ENCODE data around the gene C2. TPM values are rescaled to one million over a fixed set of nuclear protein-coding genes. Genes with fewer than 3 reads are reported as not detected.

Gene C2
- total RNA-seq, 1 donor from 2014 or later = 8.4 TPM

DNA sequence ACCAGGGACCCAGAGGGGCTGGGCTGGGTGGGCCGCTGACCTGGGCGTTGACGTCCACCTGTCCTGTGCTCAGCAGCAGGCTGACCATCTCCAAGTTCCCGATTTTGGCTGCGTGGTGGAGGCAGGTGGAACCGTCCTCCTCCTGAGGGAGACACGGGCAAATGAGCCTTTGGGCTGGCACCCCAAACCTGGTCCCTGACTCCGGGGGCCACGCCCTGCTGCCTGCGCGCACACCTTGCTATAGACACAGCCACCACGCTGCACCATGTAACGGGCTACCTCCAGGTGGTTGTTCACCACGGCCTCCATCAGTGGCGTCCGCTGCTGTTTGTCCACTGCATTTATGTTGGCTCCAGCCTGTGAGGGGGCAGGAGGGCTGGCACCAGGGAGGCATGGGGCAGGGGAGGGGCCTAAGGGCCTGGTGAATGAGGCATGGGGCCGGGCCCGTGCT is 41.0 kb upstream of the C2 start:
- H3K9me3 ChIP-seq (ENCODE audit: control insufficient read depth in 3 of 3, low read length in 3 of 3) = no peaks in the 10 kb centered on the region
- no peak overlapping the region for H3K4me3 ChIP-seq (ENCODE audit: low read length in 3 of 3)
- peaks cover 62 to 67% (median 66%) of the 10 kb centered on the region in 3 donors for H3K36me3 ChIP-seq (ENCODE audit: control insufficient read depth in 3 of 3, insufficient read depth in 3 of 3, low read length in 3 of 3)
- H3K27me3 ChIP-seq (ENCODE audit: control insufficient read depth in 3 of 3, insufficient read depth in 3 of 3, low read length in 3 of 3) = no peaks in the 10 kb centered on the region
- no peak overlapping the region for H3K9ac ChIP-seq (ENCODE audit: low read depth in 1 of 3, low read length in 3 of 3)
- no peaks in the 10 kb centered on the region for H3K4me1 ChIP-seq (ENCODE audit: control insufficient read depth in 3 of 3, insufficient read depth in 3 of 3, low read length in 3 of 3)
- no peak overlapping the region for H3K27ac ChIP-seq (ENCODE audit: low read depth, low read length)

DNA sequence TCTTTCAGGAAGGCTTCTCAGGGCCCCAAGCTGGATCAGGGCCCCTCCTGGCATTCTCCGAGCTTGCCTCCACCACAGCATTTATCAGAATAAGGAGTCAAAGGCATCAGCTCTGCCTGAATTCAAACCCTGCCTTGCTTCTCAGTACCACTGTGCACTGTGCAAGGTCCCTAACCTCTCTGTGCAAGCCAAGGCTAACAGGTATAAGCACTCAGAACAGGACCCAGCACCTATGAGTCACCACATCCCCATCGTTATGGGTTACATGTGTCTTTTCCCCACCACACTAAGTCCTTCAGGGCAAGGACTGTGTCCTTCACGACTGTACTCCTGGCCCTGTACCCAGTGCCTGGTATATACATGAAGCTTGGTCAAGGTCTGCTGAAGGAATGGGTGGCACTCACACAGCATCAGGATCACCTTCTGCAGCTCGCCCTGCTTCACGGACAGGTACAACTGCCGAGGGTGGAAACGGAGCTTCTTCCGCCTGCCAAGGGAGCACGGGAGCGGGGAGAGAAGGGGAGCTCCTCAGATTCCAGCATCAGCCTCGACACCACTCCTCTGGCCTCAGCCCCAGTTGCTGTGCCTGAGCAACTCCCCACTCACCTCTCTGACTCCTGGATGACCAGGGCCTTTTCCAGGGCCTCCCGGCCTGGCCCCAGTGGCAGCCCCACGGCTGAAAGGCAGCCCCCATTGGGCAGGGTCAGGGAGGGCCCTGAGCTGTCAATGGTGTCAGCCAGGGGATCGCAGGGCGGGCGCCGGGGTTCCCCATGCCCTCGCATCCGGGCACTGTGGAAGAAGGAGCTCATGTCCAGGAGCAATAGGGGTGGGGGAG is 40.1 kb upstream of the C2 start:
- Histone ChIP-seq H3K4me1 (ENCODE audit: control insufficient read depth in 3 of 3, insufficient read depth in 3 of 3, low read length in 3 of 3) (no peaks in the 10 kb centered on the region), H3K27ac (ENCODE audit: low read depth, low read length) (no peak overlapping the region), H3K36me3 (ENCODE audit: control insufficient read depth in 3 of 3, insufficient read depth in 3 of 3, low read length in 3 of 3) (peaks cover 64 to 66% (median 66%) of the 10 kb centered on the region in 3 donors), H3K27me3 (ENCODE audit: control insufficient read depth in 3 of 3, insufficient read depth in 3 of 3, low read length in 3 of 3) (no peaks in the 10 kb centered on the region), H3K9ac (ENCODE audit: low read depth in 1 of 3, low read length in 3 of 3) (no peak overlapping the region), H3K4me3 (ENCODE audit: low read length in 3 of 3) (no peak overlapping the region), H3K9me3 (ENCODE audit: control insufficient read depth in 3 of 3, low read length in 3 of 3) (no peaks in the 10 kb centered on the region)

DNA sequence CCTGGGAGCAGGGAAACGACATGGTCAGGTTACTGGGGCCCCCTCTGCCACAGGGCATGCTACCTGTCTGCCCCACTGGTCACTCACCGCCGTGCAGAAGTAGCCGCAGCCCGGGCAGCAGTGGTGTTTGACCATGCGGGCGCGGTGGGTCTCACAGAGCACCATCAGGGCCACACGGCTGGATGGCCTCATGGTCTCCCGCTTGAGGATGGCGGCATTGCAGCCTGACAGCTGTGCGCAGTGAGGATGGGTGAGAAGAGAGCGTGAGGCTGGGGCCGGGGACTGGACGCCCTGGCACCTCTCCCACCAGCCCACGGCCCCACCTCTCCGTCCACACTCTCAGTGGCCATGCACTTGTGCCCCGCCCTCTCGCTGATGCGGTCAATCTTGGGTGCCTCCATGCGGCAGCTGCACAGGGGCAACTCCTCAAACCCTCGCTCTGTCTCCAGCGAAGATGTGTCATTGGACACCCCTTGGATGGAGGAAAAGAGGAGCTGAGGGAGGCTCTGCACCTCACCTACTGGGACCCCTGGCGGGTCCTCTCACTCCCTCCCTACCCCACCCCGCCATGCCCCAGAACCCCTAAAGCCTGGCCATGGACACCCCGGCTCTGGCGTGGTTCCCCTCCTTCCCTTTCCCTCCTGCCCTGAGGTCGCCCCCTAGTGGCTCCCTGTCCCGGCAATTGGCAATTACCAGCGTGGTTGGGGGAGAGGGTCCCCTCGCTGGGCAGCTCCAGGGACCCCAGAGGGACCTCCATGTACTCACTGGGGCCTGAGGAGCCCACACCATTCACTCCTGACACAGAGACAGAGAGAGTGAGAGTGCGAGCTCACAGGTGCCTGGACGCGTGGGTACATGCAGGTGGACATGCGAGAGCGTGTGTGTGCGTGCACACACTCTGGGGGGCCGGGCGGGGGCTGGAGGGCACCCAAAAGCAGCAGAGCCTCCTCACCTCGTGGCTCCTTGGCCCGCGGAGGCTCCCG is 39.0 kb upstream of the C2 start:
- Histone ChIP-seq H3K9ac (ENCODE audit: low read depth in 1 of 3, low read length in 3 of 3) (no peak overlapping the region), H3K27me3 (ENCODE audit: control insufficient read depth in 3 of 3, insufficient read depth in 3 of 3, low read length in 3 of 3) (no peaks in the 10 kb centered on the region), H3K4me3 (ENCODE audit: low read length in 3 of 3) (no peak overlapping the region), H3K36me3 (ENCODE audit: control insufficient read depth in 3 of 3, insufficient read depth in 3 of 3, low read length in 3 of 3) (peaks cover 61 to 67% (median 62%) of the 10 kb centered on the region in 3 donors), H3K4me1 (ENCODE audit: control insufficient read depth in 3 of 3, insufficient read depth in 3 of 3, low read length in 3 of 3) (no peaks in the 10 kb centered on the region), H3K9me3 (ENCODE audit: control insufficient read depth in 3 of 3, low read length in 3 of 3) (no peaks in the 10 kb centered on the region), H3K27ac (ENCODE audit: low read depth, low read length) (no peak overlapping the region)

DNA sequence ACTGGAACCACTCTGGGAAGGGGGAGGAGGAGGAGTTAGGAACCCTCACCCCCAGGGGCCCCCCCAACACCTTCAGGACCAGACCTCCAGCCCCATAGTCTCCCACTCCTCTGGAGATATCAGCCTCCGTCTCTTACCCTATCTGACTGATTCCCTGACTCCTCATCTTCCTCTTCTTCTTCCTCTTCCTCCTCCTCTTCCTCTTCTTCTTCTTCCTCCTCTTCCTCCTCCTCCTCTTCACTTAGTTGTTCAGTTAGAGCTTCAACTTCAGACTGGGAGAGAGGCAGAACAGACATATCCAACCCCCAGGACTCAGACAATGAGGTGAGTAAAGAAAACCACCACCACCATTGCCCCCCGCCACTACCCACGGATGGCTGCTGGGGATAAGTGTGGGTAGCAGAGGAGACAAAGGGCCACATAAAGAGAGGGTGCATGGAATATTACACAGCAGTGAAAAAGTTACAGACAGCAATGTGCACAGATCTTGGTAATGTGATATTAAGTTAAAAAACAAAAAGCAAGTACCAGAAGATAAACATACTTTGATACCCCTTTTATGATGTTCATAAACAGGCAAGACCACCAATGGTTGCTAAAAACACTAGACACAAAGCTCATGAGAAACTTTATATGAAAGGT is 38.1 kb upstream of the C2 start:
- Histone ChIP-seq H3K4me1 (ENCODE audit: control insufficient read depth in 3 of 3, insufficient read depth in 3 of 3, low read length in 3 of 3) (no peaks in the 10 kb centered on the region), H3K36me3 (ENCODE audit: control insufficient read depth in 3 of 3, insufficient read depth in 3 of 3, low read length in 3 of 3) (peaks cover 53 to 63% (median 56%) of the 10 kb centered on the region in 3 donors), H3K27me3 (ENCODE audit: control insufficient read depth in 3 of 3, insufficient read depth in 3 of 3, low read length in 3 of 3) (no peaks in the 10 kb centered on the region), H3K4me3 (ENCODE audit: low read length in 3 of 3) (no peak overlapping the region), H3K9ac (ENCODE audit: low read depth in 1 of 3, low read length in 3 of 3) (no peak overlapping the region), H3K9me3 (ENCODE audit: control insufficient read depth in 3 of 3, low read length in 3 of 3) (no peaks in the 10 kb centered on the region), H3K27ac (ENCODE audit: low read depth, low read length) (no peak overlapping the region)

DNA sequence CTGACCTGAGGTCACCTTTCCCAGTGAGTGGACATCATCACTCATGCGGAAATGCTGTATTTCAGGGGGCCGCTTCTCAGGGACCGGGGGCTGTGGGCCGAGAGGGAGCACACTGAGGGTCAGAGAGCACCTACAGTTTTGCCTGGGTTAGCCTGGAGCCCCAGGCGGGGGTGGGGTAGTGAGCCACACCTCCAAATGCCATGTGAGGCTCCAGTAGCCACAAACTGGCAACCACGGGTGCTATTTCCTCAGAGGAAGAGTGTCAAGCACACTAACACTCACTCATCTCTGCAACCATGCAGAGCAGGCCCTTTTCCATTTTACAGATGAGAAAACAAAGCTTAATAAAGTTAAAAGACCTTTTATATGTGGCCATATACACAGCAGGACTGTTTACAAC is 34.7 kb upstream of the C2 start:
- Histone ChIP-seq H3K36me3 (ENCODE audit: control insufficient read depth in 3 of 3, insufficient read depth in 3 of 3, low read length in 3 of 3) (peaks cover 33 to 53% (median 36%) of the 10 kb centered on the region in 3 donors), H3K9me3 (ENCODE audit: control insufficient read depth in 3 of 3, low read length in 3 of 3) (no peaks in the 10 kb centered on the region), H3K4me3 (ENCODE audit: low read length in 3 of 3) (no peak overlapping the region), H3K27me3 (ENCODE audit: control insufficient read depth in 3 of 3, insufficient read depth in 3 of 3, low read length in 3 of 3) (no peaks in the 10 kb centered on the region), H3K27ac (ENCODE audit: low read depth, low read length) (no peak overlapping the region), H3K9ac (ENCODE audit: low read depth in 1 of 3, low read length in 3 of 3) (no peak overlapping the region), H3K4me1 (ENCODE audit: control insufficient read depth in 3 of 3, insufficient read depth in 3 of 3, low read length in 3 of 3) (peaks cover 4 to 6% (median 6%) of the 10 kb centered on the region in 3 donors)

DNA sequence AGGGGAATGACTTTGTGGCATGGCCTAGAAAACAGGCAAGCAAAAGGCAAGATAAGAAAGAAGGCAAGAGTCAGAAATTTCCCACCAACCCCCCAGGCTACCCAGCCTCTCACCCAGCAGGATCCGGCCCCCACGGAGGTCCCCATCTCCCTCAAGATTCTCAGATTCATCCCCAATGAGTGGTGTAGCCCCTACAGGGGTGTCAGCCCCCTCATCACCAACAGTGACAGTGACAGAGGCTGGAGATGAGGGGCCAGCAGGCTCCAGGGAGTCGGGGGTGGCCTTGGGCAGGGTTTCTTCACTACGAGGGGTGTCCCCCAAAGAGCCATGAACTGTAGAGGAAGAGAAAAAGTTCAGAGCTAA is 31.0 kb upstream of the C2 start:
- Histone ChIP-seq H3K9ac (ENCODE audit: low read depth in 1 of 3, low read length in 3 of 3) (peak overlapping the region; percentile 23 to 97 (median 61)), H3K9me3 (ENCODE audit: control insufficient read depth in 3 of 3, low read length in 3 of 3) (no peaks in the 10 kb centered on the region), H3K4me3 (ENCODE audit: low read length in 3 of 3) (peak overlapping the region; percentile 43 to 95 (median 58)), H3K27me3 (ENCODE audit: control insufficient read depth in 3 of 3, insufficient read depth in 3 of 3, low read length in 3 of 3) (no peaks in the 10 kb centered on the region), H3K4me1 (ENCODE audit: control insufficient read depth in 3 of 3, insufficient read depth in 3 of 3, low read length in 3 of 3) (peaks cover 18 to 22% (median 21%) of the 10 kb centered on the region in 3 donors), H3K36me3 (ENCODE audit: control insufficient read depth in 3 of 3, insufficient read depth in 3 of 3, low read length in 3 of 3) (peaks cover 15 to 30% (median 22%) of the 10 kb centered on the region in 3 donors), H3K27ac (ENCODE audit: low read depth, low read length) (peak overlapping the region; percentile 12)

DNA sequence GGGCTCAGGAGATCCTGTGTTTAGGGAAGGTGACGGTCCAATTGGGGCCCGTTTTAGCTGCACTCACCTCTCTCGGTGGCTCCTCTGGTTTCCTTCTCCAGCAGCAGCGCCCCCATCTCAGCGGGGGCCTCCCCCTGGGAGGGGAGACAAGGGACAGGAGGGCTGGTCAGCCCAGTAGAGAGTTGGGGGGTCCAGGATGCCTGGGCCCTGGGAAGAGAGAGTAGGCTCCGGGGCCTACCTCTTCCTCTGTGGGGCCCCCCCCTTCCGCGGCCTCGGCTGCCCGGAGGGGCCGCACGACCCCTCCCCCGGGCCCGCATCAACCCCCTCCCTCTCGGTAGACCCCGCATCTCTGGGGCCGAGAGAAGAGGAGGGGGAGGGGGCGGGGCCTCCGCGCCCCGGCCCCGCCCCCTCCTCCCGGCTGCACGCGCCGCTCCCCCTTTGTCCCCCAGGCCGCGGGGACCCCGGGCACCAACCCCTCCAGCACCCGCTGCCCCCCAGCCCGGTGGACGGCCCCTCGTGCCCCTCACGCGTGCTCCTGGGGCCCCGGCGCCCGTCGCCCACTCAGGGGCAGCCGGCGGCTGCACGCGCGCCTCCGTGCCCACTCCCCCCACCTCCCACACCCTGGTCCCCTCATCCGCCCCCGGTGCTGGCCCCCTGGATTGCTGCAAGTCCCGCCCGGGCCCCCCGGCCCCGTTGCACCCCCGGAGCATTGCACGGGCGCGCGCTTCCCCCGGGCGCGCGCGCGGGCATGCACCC is 30.5 kb upstream of the C2 start:
- Histone ChIP-seq H3K27ac (ENCODE audit: low read depth, low read length) (peak overlapping the region; percentile 12), H3K4me3 (ENCODE audit: low read length in 3 of 3) (peak overlapping the region; percentile 43 to 95 (median 58)), H3K9ac (ENCODE audit: low read depth in 1 of 3, low read length in 3 of 3) (peak overlapping the region; percentile 53 to 97 (median 61)), H3K36me3 (ENCODE audit: control insufficient read depth in 3 of 3, insufficient read depth in 3 of 3, low read length in 3 of 3) (peaks cover 15 to 28% (median 19%) of the 10 kb centered on the region in 3 donors), H3K27me3 (ENCODE audit: control insufficient read depth in 3 of 3, insufficient read depth in 3 of 3, low read length in 3 of 3) (no peaks in the 10 kb centered on the region), H3K9me3 (ENCODE audit: control insufficient read depth in 3 of 3, low read length in 3 of 3) (no peaks in the 10 kb centered on the region), H3K4me1 (ENCODE audit: control insufficient read depth in 3 of 3, insufficient read depth in 3 of 3, low read length in 3 of 3) (peaks cover 18 to 22% (median 21%) of the 10 kb centered on the region in 3 donors)

DNA sequence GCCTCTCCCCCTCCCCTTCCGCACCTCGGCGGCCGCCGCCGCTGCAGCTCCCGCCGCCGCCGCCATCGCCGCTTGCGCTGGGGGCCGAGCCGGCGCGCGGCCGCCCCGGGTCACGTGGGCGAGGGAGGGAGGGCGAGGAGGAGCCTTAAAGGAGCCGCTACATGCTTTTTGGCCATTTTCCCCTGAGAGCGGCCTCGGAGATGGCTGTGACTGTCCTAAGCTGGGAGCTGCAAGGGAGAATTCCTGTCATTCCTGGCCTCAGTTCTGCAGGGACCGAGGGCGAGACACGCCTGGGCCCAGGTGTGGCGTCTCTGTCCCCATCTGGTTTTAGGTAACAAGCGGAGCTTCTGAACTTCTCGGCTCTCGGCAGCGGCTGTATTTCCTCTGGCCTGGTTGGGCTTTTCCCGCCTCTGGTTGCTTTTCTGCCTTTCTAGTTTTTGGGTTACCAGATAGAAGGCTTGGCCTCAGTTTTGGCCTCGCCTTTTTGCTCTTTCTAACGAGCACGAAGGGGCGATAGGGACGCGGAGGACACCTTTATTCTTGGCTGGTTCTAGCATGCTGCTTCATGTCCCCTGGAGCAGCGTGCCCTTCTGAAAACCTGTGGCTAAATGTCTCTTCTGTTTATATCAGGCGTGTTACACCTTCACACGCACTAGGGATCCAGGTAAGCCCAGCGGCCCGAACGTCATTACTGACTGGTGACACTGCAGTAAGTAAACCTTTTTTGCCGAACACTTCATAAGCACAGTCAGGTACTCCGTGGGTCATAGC is 29.7 kb upstream of the C2 start, which contains the start of gene EHMT2:
TSS of gene EHMT2 (minus strand) at position 87 of the 771 bp plus-strand sequence. CDS start at position 66, 21 bp downstream.
- peak within 1 kb of the TSS; percentile 95 to 100 (median 99) for H3K4me3 ChIP-seq (ENCODE audit: low read length in 3 of 3)
- no peaks in the 10 kb centered on the region for H3K9me3 ChIP-seq (ENCODE audit: control insufficient read depth in 3 of 3, low read length in 3 of 3)
- peak within 1 kb of the TSS; percentile 83 to 99 (median 97) for H3K9ac ChIP-seq (ENCODE audit: low read depth in 1 of 3, low read length in 3 of 3)
- H3K4me1 ChIP-seq (ENCODE audit: control insufficient read depth in 3 of 3, insufficient read depth in 3 of 3, low read length in 3 of 3) = peaks cover 22 to 27% (median 27%) of the 10 kb centered on the region in 3 donors
- peaks cover 7 to 20% (median 11%) of the 10 kb centered on the region in 3 donors for H3K36me3 ChIP-seq (ENCODE audit: control insufficient read depth in 3 of 3, insufficient read depth in 3 of 3, low read length in 3 of 3)
- H3K27me3 ChIP-seq (ENCODE audit: control insufficient read depth in 3 of 3, insufficient read depth in 3 of 3, low read length in 3 of 3) = no peaks in the 10 kb centered on the region
- H3K27ac ChIP-seq (ENCODE audit: low read depth, low read length) = peak within 1 kb of the TSS; percentile 70

All from skeletal muscle tissue (tissue), 4 donors.